SU-DHL-6 (cell line): ENCODE data around the gene LSR.

ENCODE experiments used
- H2AFZ ChIP-seq: fragments of 200-600 bp; sonication (generic); 2 replicates; pipeline ENCODE4 v1.6.1; 2014; ENCODE audit warnings: low read depth, mild to moderate bottlenecking, moderate library complexity, mixed read lengths, antibody characterized with exemption, low read length; ENCODE audit not compliant: severe bottlenecking
- H3F3A ChIP-seq: fragments of 200-600 bp; shearing (Covaris generic); 2 replicates; pipeline ENCODE4 v1.6.0; 2016; ENCODE audit warnings: antibody characterized with exemption, mild to moderate bottlenecking; ENCODE audit not compliant: insufficient read depth
- H3K27ac ChIP-seq: fragments of 200-600 bp; sonication (generic); 2 replicates; pipeline ENCODE4 v1.5.1; 2016; ENCODE audit warnings: low read depth, mild to moderate bottlenecking, low read length, moderate library complexity, mixed read lengths
- H3K27me3 ChIP-seq: fragments of 200-600 bp; sonication (generic), shearing (Covaris generic); 2 replicates; pipeline ENCODE4 v1.6.0; 2014; ENCODE audit warnings: mild to moderate bottlenecking, low read length
- H3K36me3 ChIP-seq: fragments of 200-600 bp; sonication (generic); 2 replicates; pipeline ENCODE4 v1.6.1; 2014; ENCODE audit warnings: mild to moderate bottlenecking, low read length, mixed read lengths
- H3K4me2 ChIP-seq: fragments of 300-600, 200-600 bp; shearing (Covaris generic), sonication (generic); 2 replicates; pipeline ENCODE4 v1.6.0; 2014; ENCODE audit warnings: low read length, low read depth, mild to moderate bottlenecking; ENCODE audit not compliant: poor library complexity, severe bottlenecking
- H3K4me3 ChIP-seq: fragments of 200-600 bp; sonication (generic); 2 replicates; pipeline ENCODE4 v1.5.1; 2014; ENCODE audit warnings: antibody characterized with exemption, low read length, mild to moderate bottlenecking, mixed read lengths; ENCODE audit not compliant: insufficient read depth, poor library complexity, severe bottlenecking
- H3K79me2 ChIP-seq: fragments of 200-600 bp; sonication (generic); 2 replicates; pipeline ENCODE4 v1.6.1; 2014; ENCODE audit warnings: mild to moderate bottlenecking, low read length, moderate library complexity; ENCODE audit not compliant: insufficient read depth
- H3K9ac ChIP-seq: fragments of 200-600 bp; sonication (generic); 2 replicates; pipeline ENCODE4 v1.7.0; 2014; ENCODE audit warnings: mild to moderate bottlenecking, low read length
- H3K9me2 ChIP-seq: fragments of 200-600 bp; sonication (generic); replicated peaks from 2 replicates; pipeline ENCODE4 v1.6.1; 2014; ENCODE audit warnings: low read length; ENCODE audit not compliant: insufficient read depth
- H3K9me3 ChIP-seq: fragments of 200-600 bp; sonication (generic); 2 replicates; pipeline ENCODE4 v1.6.1; 2014; ENCODE audit warnings: low read length, mixed read lengths; ENCODE audit not compliant: insufficient read depth
- H4K20me1 ChIP-seq: fragments of 200-600 bp; sonication (generic); 2 replicates; pipeline ENCODE4 v1.6.1; 2014; ENCODE audit warnings: low read depth, mild to moderate bottlenecking, antibody characterized with exemption, low read length, moderate library complexity, mixed read lengths
- CTCF ChIP-seq: fragments of 200-600 bp; sonication (generic); IDR thresholded peaks from one replicate; pipeline ENCODE4 v1.5.1; 2017; ENCODE audit warnings: antibody characterized with exemption, mild to moderate bottlenecking, low read length, moderate library complexity; ENCODE audit not compliant: insufficient read depth, poor library complexity, severe bottlenecking
- EZH2phosphoT487 ChIP-seq: fragments of 200-600 bp; sonication (generic), shearing (Covaris generic); conservative IDR thresholded peaks from 2 replicates; pipeline ENCODE4 v1.6.1; 2018; ENCODE audit warnings: mild to moderate bottlenecking, antibody characterized with exemption, low read length, moderate library complexity, mixed read lengths

Gene LSR

GRCh38 chr19:35313587-35313986, 64.8 kb downstream of the LSR start:
- H3F3A ChIP-seq, result no peaks in the 10 kb centered on the region
- no peaks in the 10 kb centered on the region for H3K9me2 ChIP-seq
- H3K27me3 ChIP-seq, result no peaks in the 10 kb centered on the region
- no peak overlapping the region for H3K4me3 ChIP-seq
- no peaks in the 10 kb centered on the region for H4K20me1 ChIP-seq
- no peak overlapping the region for H3K4me2 ChIP-seq
- H2AFZ ChIP-seq, result no peak overlapping the region
- H3K9me3 ChIP-seq, result no peaks in the 10 kb centered on the region
- TF ChIP-seq CTCF (no peak), EZH2phosphoT487 (no peak)
- no peaks in the 10 kb centered on the region for H3K79me2 ChIP-seq
- no peak overlapping the region for H3K27ac ChIP-seq
- no peaks in the 10 kb centered on the region for H3K36me3 ChIP-seq
- H3K9ac ChIP-seq, result no peak overlapping the region

GRCh38 chr19:35314031-35314430, 65.2 kb downstream of the LSR start:
- no peaks in the 10 kb centered on the region for H3K36me3 ChIP-seq
- H3K9ac ChIP-seq, result no peak overlapping the region
- no peak overlapping the region for H2AFZ ChIP-seq
- TF ChIP-seq EZH2phosphoT487 (no peak), CTCF (no peak)
- H3F3A ChIP-seq, result no peaks in the 10 kb centered on the region
- no peaks in the 10 kb centered on the region for H3K9me2 ChIP-seq
- no peaks in the 10 kb centered on the region for H4K20me1 ChIP-seq
- H3K4me2 ChIP-seq, result no peak overlapping the region
- H3K9me3 ChIP-seq, result no peaks in the 10 kb centered on the region
- H3K4me3 ChIP-seq, result no peak overlapping the region
- H3K27me3 ChIP-seq, result no peaks in the 10 kb centered on the region
- H3K27ac ChIP-seq, result no peak overlapping the region
- no peaks in the 10 kb centered on the region for H3K79me2 ChIP-seq

DNA sequence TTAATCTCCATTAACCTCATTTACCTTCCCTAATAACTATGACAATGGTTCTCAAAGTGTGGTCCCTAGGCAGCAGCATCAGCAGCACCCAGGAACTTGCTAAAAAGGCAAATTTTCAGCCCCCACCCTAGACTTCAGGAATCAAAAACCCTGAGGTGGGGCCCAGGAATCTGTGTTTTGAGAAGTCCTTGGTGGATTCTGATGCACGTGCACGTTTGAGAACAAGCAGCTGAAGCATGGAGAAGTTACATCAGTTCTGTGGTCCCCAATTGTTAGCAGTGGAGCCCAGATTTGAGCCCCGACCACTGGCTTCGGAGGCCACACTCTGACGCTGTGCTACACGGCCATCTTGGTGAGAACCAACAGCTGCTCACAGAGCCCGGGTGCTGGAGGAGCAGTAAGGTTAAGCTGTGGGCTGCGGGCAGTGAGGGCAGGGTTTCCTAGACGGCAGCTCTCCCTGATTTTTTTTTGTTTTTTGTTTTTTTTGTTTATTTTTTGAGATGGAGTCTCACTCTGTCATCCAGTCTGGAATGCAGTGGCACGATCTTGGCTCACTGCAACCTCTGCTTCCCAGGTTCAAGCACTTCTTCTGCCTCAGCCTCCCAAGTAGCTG, 66.2 kb downstream of the LSR start:
- H3K4me3 ChIP-seq, result no peak overlapping the region
- H3K9me3 ChIP-seq, result no peaks in the 10 kb centered on the region
- H2AFZ ChIP-seq, result no peak overlapping the region
- no peak overlapping the region for H3K4me2 ChIP-seq
- no peaks in the 10 kb centered on the region for H3K36me3 ChIP-seq
- H3K27me3 ChIP-seq, result no peaks in the 10 kb centered on the region
- H3F3A ChIP-seq, result no peaks in the 10 kb centered on the region
- no peak overlapping the region for H3K27ac ChIP-seq
- H3K9ac ChIP-seq, result no peak overlapping the region
- no peak for TF ChIP-seq CTCF
- TF ChIP-seq EZH2phosphoT487, result no peak
- H3K9me2 ChIP-seq, result no peaks in the 10 kb centered on the region
- H3K79me2 ChIP-seq, result no peaks in the 10 kb centered on the region
- no peaks in the 10 kb centered on the region for H4K20me1 ChIP-seq
